PC-9 (cell line): ENCODE results near the gene ASB6.

Experiments
- CTCF ChIP-seq: fragments of 200-600 bp; sonication (generic); conservative IDR thresholded peaks from 2 replicates; pipeline ENCODE4 v1.6.1; 2017; ENCODE audit warnings: mixed run types, antibody characterized with exemption, mild to moderate bottlenecking, moderate library complexity
- EZH2 ChIP-seq: fragments of 200-600 bp; sonication (generic); IDR thresholded peaks from 2 replicates; pipeline ENCODE4 v1.8.0; 2017; ENCODE audit warnings: antibody characterized with exemption, low read depth

DNA sequence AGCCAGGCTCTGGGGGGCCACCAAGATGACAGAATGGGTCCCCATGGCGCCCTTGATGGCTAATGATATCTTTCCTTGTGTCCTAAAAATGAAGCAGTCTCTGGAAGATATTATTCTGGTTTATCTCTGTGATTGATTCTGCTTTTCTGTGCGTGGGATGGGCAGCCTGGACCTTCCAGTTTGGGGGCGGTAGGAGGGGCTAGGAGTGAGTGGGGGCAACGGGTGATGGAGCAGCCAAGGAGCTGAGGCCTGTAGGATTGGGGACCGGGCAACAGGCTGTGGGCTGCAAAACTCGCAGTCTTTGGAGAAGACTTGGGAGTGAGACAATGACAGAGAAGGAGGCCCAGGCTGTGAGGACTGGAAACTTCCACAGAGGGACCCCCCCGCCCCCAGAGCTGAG lies 32.3 kb upstream of the ASB6 start:
- no peak for TF ChIP-seq CTCF
- no peak for TF ChIP-seq EZH2
